HFF-Myc (cell line): ENCODE measurements around the gene ABCG4.

Experiments used
- DNase-seq: peaks from one replicate; pipeline ENCODE4 v3.0.0-alpha.2; 2011; ENCODE audit warnings: low read depth; ENCODE audit errors: extremely low read depth
- H3K4me3 ChIP-seq: replicated peaks from 2 replicates; pipeline ENCODE4 v1.5.1; 2011; ENCODE audit warnings: low read depth, mild to moderate bottlenecking, control low read depth, low read length
- CTCF ChIP-seq: IDR thresholded peaks from 2 replicates; pipeline ENCODE4 v1.5.1; 2012; ENCODE audit warnings: mild to moderate bottlenecking, low read depth, low read length, control low read depth; ENCODE audit errors: missing control alignments

Gene ABCG4

GRCh38 chr11:119116235-119116594 lies 32.6 kb upstream of the ABCG4 start:
- no peak overlapping the region for H3K4me3 ChIP-seq
- no peak for DNase-seq
- no peak for TF ChIP-seq CTCF

GRCh38 chr11:119116601-119117000 lies 32.3 kb upstream of the ABCG4 start:
- H3K4me3 ChIP-seq, result no peak overlapping the region
- no peak for DNase-seq
- no peak for TF ChIP-seq CTCF

GRCh38 chr11:119117004-119117706 lies 31.7 kb upstream of the ABCG4 start:
- no peak for DNase-seq
- no peak overlapping the region for H3K4me3 ChIP-seq
- TF ChIP-seq CTCF, result no peak

- no peak for DNase-seq
- no peak for TF ChIP-seq CTCF
- H3K4me3 ChIP-seq, result no peak overlapping the region
Measured at GRCh38 chr11:119118227-119118626, 30.6 kb upstream of the ABCG4 start.

GRCh38 chr11:119118946-119119345 lies 29.9 kb upstream of the ABCG4 start:
- TF ChIP-seq CTCF, result no peak
- no peak overlapping the region for H3K4me3 ChIP-seq
- DNase-seq, result no peak

- H3K4me3 ChIP-seq, result peak overlapping the region; percentile 94
- peak; percentile 84 for DNase-seq
- no peak for TF ChIP-seq CTCF
Measured at GRCh38 chr11:119120639-119121007, 28.2 kb upstream of the ABCG4 start.
